WERI-Rb-1 (cell line): Measurements from ENCODE around the gene TMEM92.
"Not testable (repeated sequence)": the region's sequence is repeated elsewhere in the genome, so short reads cannot be mapped to it uniquely, and the experiment has no call there.

ENCODE experiments used
- DNase-seq: peaks from one replicate; pipeline ENCODE4 v3.0.0-alpha.2; 2020
- H3K27ac ChIP-seq: fragments of 250-450 bp; sonication (Bioruptor Pico); 2 replicates; pipeline ENCODE4 v1.5.1; 2020; ENCODE audit warnings: mild to moderate bottlenecking, moderate library complexity
- H3K27me3 ChIP-seq: fragments of 250-450 bp; sonication (Bioruptor Pico); 2 replicates; pipeline ENCODE4 v1.5.1; 2021; ENCODE audit warnings: mild to moderate bottlenecking, low read depth, moderate library complexity; ENCODE audit not compliant: insufficient read depth, severe bottlenecking
- H3K36me3 ChIP-seq: fragments of 250-450 bp; sonication (Bioruptor Pico); 2 replicates; pipeline ENCODE4 v1.5.1; 2020; ENCODE audit warnings: mild to moderate bottlenecking, moderate library complexity
- H3K4me3 ChIP-seq: 2 replicates; pipeline ENCODE4 v1.5.1; 2011; ENCODE audit warnings: low read depth, mild to moderate bottlenecking, control low read depth, low read length
- H3K9me3 ChIP-seq: fragments of 250-450 bp; sonication (Bioruptor Pico); 2 replicates; pipeline ENCODE4 v1.5.1; 2021; ENCODE audit warnings: mild to moderate bottlenecking, moderate library complexity; ENCODE audit not compliant: severe bottlenecking
- TF ChIP-seq, protein P1 (sequence below): IDR thresholded peaks from 2 replicates; pipeline ENCODE4 v1.5.1; 2011; ENCODE audit warnings: low read depth, mild to moderate bottlenecking, control low read depth, inconsistent platforms, low read length

Gene TMEM92

DNA sequence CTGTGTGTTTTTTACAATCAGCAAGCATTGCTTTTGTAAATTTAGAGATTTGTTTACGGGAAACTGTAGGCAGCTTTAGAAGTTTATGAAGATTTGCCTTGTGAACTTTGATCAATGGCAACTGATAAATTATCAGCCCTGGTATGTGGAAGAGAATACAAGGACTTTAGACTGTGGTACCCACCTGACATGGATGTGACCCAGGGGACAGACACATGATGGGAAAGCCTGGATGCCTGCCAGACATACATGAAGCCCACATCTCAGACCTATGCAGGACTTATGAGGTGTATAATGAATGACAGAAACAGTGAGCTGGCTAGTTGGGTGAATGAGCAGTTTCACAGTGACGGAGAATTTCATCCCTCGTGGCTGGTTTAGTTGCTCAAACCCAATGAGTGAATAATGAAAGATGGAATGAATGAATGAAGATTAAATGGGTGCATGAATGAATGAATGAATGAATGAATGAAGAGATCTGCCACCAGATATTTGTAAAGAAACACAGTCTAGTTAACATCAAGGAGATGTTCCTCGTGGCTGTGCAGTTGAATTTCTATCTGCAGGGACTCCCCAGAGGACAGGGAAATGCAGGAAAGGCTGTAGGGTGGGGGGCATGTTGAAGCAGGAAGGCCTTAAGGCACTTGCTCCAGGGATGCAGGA, 7.6 kb downstream of the TMEM92 start:
- no peaks in the 10 kb centered on the region for H3K27me3 ChIP-seq
- no peaks in the 10 kb centered on the region for H3K36me3 ChIP-seq
- TF ChIP-seq, protein P1, sequence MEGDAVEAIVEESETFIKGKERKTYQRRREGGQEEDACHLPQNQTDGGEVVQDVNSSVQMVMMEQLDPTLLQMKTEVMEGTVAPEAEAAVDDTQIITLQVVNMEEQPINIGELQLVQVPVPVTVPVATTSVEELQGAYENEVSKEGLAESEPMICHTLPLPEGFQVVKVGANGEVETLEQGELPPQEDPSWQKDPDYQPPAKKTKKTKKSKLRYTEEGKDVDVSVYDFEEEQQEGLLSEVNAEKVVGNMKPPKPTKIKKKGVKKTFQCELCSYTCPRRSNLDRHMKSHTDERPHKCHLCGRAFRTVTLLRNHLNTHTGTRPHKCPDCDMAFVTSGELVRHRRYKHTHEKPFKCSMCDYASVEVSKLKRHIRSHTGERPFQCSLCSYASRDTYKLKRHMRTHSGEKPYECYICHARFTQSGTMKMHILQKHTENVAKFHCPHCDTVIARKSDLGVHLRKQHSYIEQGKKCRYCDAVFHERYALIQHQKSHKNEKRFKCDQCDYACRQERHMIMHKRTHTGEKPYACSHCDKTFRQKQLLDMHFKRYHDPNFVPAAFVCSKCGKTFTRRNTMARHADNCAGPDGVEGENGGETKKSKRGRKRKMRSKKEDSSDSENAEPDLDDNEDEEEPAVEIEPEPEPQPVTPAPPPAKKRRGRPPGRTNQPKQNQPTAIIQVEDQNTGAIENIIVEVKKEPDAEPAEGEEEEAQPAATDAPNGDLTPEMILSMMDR = no peak

DNA sequence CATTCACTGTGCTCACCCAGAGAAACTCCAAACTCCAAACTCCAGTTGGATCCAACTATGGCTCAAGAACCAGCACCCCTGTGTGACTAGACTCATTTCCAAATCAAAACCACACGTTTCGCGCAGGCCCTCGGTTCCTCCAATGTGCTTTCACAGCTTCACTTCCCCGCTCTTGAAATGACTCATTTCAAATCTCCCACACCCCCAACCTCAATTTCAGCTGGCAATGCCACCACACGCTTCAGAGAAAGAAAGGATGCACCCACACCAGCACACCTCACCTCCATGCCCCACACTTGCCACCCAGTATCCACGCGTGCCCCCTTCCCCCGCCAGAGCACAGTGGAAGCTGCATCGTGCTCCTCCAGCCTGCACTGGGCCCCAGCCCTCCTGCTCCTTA, 9.0 kb downstream of the TMEM92 start:
- Histone ChIP-seq H3K36me3 (no peaks in the 10 kb centered on the region), H3K9me3 (peaks cover 7% of the 10 kb centered on the region), H3K4me3 (no peak overlapping the region), H3K27me3 (no peaks in the 10 kb centered on the region), H3K27ac (no peak overlapping the region)
- TF ChIP-seq, protein P1 = no peak
- DNase-seq = no peak

More for the DNA sequence above, 7.6 kb downstream of the TMEM92 start:
- no peaks in the 10 kb centered on the region for H3K9me3 ChIP-seq
- no peak overlapping the region for H3K27ac ChIP-seq
- no peak overlapping the region for H3K4me3 ChIP-seq
- no peak for DNase-seq

DNA sequence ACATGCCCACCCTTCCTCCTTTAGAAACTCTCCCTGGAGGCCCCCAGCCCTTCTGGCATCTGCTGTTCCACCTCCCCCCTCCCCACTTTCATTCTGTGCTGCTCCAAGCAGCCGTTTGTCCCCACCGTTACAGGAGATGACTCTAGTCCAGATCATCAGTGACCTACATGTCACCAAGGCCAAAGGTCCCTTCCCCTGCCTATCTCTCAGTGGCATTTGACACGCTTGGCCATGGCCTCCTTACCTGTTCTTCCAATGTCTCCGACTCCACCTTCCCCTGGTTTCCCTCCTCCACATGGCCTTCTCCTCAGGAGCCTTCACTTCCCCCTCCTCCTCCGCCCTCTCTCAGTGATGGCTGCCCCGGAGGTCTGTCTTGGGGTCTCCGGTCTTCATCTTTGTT, 9.4 kb downstream of the TMEM92 start:
- H3K27me3 ChIP-seq = no peaks in the 10 kb centered on the region
- H3K4me3 ChIP-seq = no peak overlapping the region
- H3K27ac ChIP-seq = no peak overlapping the region
- H3K36me3 ChIP-seq = no peaks in the 10 kb centered on the region
- no peak for DNase-seq
- H3K9me3 ChIP-seq = peaks cover 12% of the 10 kb centered on the region
- TF ChIP-seq, protein P1 = no peak

DNA sequence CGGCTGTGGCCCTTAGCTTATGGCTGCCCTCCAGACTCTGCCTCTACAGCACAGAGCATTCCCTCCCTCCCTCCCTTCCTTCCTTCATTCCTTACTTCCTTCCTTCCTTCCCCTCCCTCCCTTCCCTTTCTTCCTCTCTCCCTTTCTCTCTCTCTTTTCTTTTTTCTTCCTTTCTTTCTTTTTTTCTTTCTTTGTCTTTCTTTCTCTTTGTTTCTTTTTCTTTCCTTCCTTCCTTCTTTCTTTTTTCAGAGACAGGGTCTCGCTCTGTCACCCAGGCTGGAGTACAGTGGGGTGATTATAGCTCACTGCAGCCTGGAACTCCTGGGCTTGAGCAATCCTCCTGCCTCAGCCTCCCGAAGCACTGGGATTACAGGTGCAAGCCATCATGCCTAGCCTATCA, 11.7 kb downstream of the TMEM92 start:
- Histone ChIP-seq H3K9me3 (peaks cover 13% of the 10 kb centered on the region), H3K27me3 (no peaks in the 10 kb centered on the region), H3K27ac (no peak overlapping the region), H3K4me3 (no peak overlapping the region), H3K36me3 (no peaks in the 10 kb centered on the region)
- TF ChIP-seq, protein P1 = no peak
- DNase-seq = no peak

DNA sequence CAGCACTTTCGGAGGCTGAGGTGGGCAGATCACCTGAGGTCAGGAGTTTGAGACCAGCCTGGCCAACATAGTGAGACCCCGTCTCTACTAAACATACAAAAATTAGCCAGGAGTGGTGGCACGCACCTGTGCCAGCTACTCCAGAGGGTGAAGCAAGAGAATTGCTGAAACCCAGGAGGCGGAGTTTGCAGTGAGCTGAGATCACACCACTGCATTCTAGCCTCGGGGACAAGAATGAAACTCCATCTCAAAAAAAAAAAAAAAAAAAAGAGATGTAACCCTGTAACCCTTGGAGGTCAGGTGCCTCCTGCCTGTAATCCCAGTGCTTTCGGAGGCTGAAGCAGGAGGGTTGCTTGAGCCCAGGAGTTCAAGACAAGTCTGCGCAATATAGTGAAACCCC, 13.0 kb downstream of the TMEM92 start:
- H3K9me3 ChIP-seq = peaks cover 13% of the 10 kb centered on the region

DNA sequence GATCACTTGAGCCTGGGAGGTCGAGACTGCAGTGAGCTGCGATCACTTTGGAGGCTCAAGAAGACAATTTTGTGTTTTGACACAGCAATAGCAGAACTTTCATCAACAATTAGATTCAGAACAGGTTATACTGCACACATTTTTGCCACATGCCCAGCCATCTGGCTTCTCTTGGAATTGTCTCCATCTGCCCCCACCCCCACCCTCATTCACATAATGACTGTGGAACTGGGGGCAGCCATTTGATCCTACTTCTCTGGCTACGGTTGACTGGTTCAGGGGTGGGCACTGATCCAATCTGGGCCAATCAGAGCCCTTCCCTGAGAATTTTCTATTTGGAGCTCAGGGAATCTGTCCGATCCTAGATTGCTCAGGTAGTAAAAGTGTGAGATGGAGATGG, 14.0 kb downstream of the TMEM92 start:
- H3K9me3 ChIP-seq = peaks cover 13% of the 10 kb centered on the region
- H3K4me3 ChIP-seq = no peak overlapping the region
- peak; percentile 76 for DNase-seq
- no peaks in the 10 kb centered on the region for H3K36me3 ChIP-seq
- TF ChIP-seq, protein P1 = no peak
- H3K27ac ChIP-seq = peak overlapping the region; percentile 42
- no peaks in the 10 kb centered on the region for H3K27me3 ChIP-seq

More for the DNA sequence above, 13.0 kb downstream of the TMEM92 start:
- not testable (repeated sequence) for DNase-seq, H3K4me3 ChIP-seq, H3K27ac ChIP-seq, H3K36me3 ChIP-seq, H3K27me3 ChIP-seq
